Osteoblast (primary cell): ENCODE measurements around the gene NRAS. TPM values are rescaled to one million over a fixed set of nuclear protein-coding genes. Genes with fewer than 3 reads are reported as not detected.

Experiments used
- DNase-seq: peaks from one replicate; pipeline ENCODE4 v3.0.0; 2011; ENCODE audit warnings: low spot score, mixed read lengths; ENCODE audit not compliant: insufficient read length; ENCODE audit errors: missing footprints
- H2AFZ ChIP-seq: 2 replicates; pipeline ENCODE4 v1.6.0; 2011; ENCODE audit warnings: mild to moderate bottlenecking, low read length
- H3K27ac ChIP-seq: 2 replicates; pipeline ENCODE4 v1.5.1; 2011; ENCODE audit warnings: mild to moderate bottlenecking, low read depth, low read length, moderate library complexity
- H3K27me3 ChIP-seq: 2 replicates; pipeline ENCODE4 v1.6.0; 2012; ENCODE audit warnings: mild to moderate bottlenecking, control low read depth, inconsistent platforms, low read length, moderate library complexity; ENCODE audit not compliant: insufficient read depth
- H3K36me3 ChIP-seq: 2 replicates; pipeline ENCODE4 v1.5.1; 2011; ENCODE audit warnings: mild to moderate bottlenecking, low read length, control low read depth, moderate library complexity; ENCODE audit not compliant: insufficient read depth
- H3K4me1 ChIP-seq: 2 replicates; pipeline ENCODE4 v1.5.1; 2011; ENCODE audit warnings: mild to moderate bottlenecking, low read length, control low read depth, moderate library complexity; ENCODE audit not compliant: insufficient read depth
- H3K4me2 ChIP-seq: 2 replicates; pipeline ENCODE4 v1.6.0; 2011; ENCODE audit warnings: mild to moderate bottlenecking, low read length; ENCODE audit not compliant: insufficient read depth
- H3K4me3 ChIP-seq: fragments of 200-600 bp; sonication (generic); 3 replicates; pipeline ENCODE4 v1.5.1; 2012; ENCODE audit warnings: mild to moderate bottlenecking, low read length, inconsistent platforms; ENCODE audit not compliant: insufficient read depth
- H3K79me2 ChIP-seq: 2 replicates; pipeline ENCODE4 v1.6.0; 2012; ENCODE audit warnings: mild to moderate bottlenecking, low read length, control low read depth, inconsistent platforms; ENCODE audit not compliant: insufficient read depth
- H3K9me3 ChIP-seq: 2 replicates; pipeline ENCODE4 v1.5.1; 2011; ENCODE audit warnings: low read depth, low read length, control low read depth
- H4K20me1 ChIP-seq: 2 replicates; pipeline ENCODE4 v1.6.0; 2012; ENCODE audit warnings: mild to moderate bottlenecking, low read length, control low read depth; ENCODE audit not compliant: insufficient read depth
- total RNA-seq: library from RNA; depleted of rRNA; stranded (reverse); fragments of >200 nt; gene quantifications from 2 replicates; pipeline ENCODE4 v1.2.3, GENCODE V29; 2012
- TF ChIP-seq, protein P1 (sequence below): IDR thresholded peaks from 2 replicates; pipeline ENCODE4 v1.5.1; 2011; ENCODE audit warnings: mild to moderate bottlenecking, low read depth, low read length, moderate library complexity; ENCODE audit errors: extremely low read depth

The NRAS gene
- total RNA-seq, 1 donor, result 67.0 TPM

DNA sequence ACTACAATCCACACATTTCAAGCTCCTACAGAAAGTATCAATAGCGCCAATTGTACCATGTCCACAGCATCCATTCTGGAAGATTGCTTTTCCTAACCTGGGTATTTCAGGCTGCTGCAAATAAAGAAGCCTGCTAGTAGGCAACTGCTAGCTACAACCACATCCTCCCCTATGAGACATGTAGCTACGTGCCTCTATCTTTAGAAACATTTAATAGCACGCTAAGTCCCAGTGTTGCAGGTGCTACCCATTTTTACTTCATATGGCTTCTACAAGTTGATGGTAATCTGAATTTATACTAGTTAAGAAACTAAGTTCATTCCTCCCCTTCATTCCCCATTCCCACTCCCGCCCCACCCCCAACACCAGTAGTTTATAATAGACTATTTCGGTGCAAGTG, 13.8 kb downstream of the NRAS start:
- Histone ChIP-seq H3K79me2 (no peaks in the 10 kb centered on the region), H3K36me3 (peaks cover 19% of the 10 kb centered on the region), H3K27ac (no peak overlapping the region), H3K4me1 (no peaks in the 10 kb centered on the region), H4K20me1 (no peaks in the 10 kb centered on the region), H3K4me3 (no peak overlapping the region), H3K4me2 (no peak overlapping the region), H2AFZ (no peak overlapping the region), H3K27me3 (no peaks in the 10 kb centered on the region), H3K9me3 (no peaks in the 10 kb centered on the region)
- TF ChIP-seq, protein P1, sequence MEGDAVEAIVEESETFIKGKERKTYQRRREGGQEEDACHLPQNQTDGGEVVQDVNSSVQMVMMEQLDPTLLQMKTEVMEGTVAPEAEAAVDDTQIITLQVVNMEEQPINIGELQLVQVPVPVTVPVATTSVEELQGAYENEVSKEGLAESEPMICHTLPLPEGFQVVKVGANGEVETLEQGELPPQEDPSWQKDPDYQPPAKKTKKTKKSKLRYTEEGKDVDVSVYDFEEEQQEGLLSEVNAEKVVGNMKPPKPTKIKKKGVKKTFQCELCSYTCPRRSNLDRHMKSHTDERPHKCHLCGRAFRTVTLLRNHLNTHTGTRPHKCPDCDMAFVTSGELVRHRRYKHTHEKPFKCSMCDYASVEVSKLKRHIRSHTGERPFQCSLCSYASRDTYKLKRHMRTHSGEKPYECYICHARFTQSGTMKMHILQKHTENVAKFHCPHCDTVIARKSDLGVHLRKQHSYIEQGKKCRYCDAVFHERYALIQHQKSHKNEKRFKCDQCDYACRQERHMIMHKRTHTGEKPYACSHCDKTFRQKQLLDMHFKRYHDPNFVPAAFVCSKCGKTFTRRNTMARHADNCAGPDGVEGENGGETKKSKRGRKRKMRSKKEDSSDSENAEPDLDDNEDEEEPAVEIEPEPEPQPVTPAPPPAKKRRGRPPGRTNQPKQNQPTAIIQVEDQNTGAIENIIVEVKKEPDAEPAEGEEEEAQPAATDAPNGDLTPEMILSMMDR, result no peak
- no peak for DNase-seq

DNA sequence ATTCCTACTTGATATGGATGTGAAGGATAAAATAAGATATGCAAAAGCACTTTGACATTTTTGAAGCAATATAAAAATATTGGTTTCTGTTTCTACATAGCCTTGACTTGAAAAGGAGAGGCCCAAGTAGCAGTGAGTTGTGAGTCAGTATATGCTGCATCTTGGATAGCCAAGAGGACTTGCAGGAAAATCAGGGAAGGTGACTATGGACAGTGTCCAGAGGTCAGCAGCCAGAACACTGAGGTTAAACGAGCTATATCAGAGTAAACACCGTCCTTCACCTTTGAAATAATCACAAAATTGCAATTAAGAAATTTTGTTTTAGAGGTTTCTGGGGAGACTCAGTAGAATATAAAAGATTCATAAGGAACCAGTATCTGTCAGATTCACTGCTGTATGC, 14.6 kb downstream of the NRAS start:
- Histone ChIP-seq H3K9me3 (no peaks in the 10 kb centered on the region), H3K4me2 (no peak overlapping the region), H3K27me3 (no peaks in the 10 kb centered on the region), H2AFZ (no peak overlapping the region), H3K27ac (no peak overlapping the region), H4K20me1 (no peaks in the 10 kb centered on the region), H3K79me2 (no peaks in the 10 kb centered on the region), H3K4me1 (no peaks in the 10 kb centered on the region), H3K36me3 (peaks cover 11% of the 10 kb centered on the region), H3K4me3 (no peak overlapping the region)
- DNase-seq, result no peak
- TF ChIP-seq, protein P1, result no peak

DNA sequence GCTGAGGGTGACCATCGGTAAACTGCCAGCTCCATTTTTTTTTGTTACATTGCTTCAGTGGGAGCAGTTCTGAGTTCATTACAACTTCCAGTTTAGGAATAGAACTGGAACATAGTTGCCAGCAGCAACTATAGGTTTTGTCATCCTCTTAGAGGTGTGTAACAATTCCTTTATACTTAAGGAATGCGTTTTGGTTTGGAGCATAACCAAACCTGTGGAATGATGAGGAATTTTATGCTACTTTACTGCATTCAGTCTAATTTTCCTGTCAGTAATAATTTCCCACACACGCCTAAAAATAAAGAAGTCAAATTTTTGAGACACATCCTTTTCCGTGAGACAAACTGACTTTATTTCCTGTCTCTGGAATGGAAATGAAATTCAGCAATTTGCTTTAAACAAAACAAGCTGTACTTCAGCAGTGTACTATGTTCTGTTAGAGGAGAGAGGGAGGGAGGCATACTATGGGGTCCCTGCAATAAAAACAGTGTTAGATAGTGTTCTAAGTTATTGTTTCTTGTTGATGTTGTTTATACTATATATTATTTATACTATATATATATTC, 16.5 kb downstream of the NRAS start:
- Histone ChIP-seq H3K27ac (no peak overlapping the region), H3K4me1 (no peaks in the 10 kb centered on the region), H3K4me3 (no peak overlapping the region), H3K27me3 (peaks cover 4% of the 10 kb centered on the region), H3K36me3 (no peaks in the 10 kb centered on the region), H2AFZ (no peak overlapping the region), H4K20me1 (no peaks in the 10 kb centered on the region), H3K79me2 (no peaks in the 10 kb centered on the region), H3K4me2 (no peak overlapping the region), H3K9me3 (no peaks in the 10 kb centered on the region)
- TF ChIP-seq, protein P1, result no peak
- no peak for DNase-seq

DNA sequence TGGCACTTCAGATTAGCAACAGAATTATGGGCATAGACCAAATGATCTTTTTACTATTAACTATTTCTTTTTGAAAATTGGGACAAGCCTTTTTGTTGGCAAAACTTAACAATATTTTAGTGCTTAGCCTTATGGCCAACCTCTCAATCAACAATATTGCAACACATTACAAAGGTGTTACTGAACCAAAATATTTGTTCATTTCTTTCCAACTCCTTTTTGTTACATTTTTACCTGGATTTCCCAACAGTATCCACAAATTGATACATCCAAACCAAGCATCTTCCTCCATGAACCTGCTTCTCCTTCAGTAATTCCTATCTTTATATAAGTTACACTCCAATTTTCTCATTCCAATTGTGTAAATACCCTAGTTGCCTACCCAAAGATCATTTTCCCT, 19.8 kb downstream of the NRAS start:
- Histone ChIP-seq H4K20me1 (no peaks in the 10 kb centered on the region), H3K9me3 (no peaks in the 10 kb centered on the region), H3K4me3 (no peak overlapping the region), H3K27ac (no peak overlapping the region), H3K36me3 (no peaks in the 10 kb centered on the region), H3K4me2 (no peak overlapping the region), H3K4me1 (no peaks in the 10 kb centered on the region), H2AFZ (no peak overlapping the region), H3K79me2 (no peaks in the 10 kb centered on the region), H3K27me3 (peaks cover 4% of the 10 kb centered on the region)
- TF ChIP-seq, protein P1, result no peak
- no peak for DNase-seq
